NCI-H82 treated with DMSO at 0.1 percent for 48 hours (cell line): ENCODE data around the gene ELL.
"Not testable (repeated sequence)": the region's sequence is repeated elsewhere in the genome, so short reads cannot be mapped to it uniquely, and the experiment has no call there.

Source experiments
- DNase-seq: peaks from one replicate; lab custom pipeline; 2025; ENCODE audit not compliant: unreplicated experiment; lab: John Stamatoyannopoulos, UW

The ELL gene

DNA sequence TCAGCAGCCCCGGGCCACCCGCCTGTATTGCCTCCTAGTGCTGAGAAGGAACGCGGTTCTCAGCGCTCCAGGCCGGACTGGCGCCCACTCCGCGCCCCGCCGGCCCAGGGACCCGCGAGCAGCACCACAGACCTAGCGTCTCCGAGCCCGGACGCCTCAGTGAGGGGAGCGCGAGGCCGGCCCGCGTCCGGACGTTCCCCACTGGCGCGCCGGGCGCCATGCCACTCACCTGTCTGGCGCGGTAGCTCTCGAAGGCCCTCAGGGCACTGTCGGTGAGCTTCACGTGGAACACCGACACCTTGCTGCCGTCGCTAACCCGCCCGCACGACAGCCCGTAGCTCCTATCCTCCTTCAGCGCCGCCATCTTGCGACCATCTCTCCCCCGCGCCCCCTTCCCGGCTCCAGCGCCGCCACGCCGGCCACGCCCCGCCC lies at the start of gene ELL:
Gene ELL (minus strand): TSS at position 379 of the 432 bp plus-strand sequence. CDS start 15 bp downstream, at position 364.
- DNase-seq = no peak

DNA sequence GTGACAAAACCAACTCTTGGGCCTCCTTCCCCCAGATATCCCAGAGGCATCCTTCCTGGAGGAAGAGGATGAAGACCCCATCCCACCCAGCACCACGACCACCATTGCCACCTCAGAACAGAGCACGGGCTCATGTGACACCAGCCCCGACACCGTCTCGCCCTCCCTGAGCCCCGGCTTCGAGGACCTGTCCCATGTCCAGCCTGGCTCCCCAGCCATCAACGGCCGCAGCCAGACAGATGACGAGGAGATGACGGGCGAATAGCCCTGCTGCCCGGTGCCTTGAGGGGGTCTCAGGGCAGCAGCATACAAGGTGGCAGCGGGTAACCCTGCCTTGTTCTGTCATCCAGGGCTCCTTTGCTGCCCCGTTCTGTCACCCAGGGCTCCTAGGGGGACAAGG lies 46.5 kb upstream of the ELL start:
- no peak for DNase-seq

DNA sequence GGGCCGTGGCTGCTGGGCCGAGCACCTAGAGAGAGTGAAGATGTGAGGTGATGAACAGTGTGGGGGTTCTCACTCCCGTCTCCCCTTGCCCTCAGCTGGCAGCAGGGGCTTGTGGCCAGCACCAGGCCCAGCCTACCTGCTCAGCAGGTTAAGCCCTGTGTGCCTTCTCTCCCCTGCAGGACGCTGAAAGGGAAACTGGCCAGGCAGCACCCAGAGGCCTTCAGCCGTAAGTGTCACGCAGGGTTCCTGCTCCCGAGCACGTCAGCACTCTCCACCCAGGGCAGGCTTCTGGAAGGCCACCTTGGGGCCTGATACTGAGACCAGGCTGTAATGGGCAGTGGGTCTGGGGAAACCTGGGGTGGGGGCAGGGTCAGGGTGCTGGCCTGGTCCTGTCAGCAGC lies 45.1 kb upstream of the ELL start:
- no peak for DNase-seq

DNA sequence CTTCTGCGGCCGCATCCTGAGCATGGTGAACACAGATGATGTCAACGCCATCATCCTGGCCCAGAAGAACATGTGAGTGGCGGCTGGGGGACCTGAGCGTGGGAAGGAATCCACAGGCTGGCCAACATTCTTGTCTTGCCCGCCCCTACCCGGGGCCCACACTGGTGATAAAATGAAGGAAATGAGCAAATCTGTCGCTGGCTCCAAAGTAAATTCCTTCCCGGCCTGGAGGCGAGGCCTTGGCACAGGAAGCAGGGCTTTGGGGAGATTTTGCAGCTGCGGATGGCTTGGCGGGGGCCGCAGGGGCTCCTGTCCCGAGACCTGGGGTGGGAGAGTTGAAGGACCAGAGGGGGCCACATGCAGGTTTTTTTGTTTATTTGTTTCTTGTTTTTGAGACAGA lies 40.2 kb upstream of the ELL start:
- no peak for DNase-seq

DNA sequence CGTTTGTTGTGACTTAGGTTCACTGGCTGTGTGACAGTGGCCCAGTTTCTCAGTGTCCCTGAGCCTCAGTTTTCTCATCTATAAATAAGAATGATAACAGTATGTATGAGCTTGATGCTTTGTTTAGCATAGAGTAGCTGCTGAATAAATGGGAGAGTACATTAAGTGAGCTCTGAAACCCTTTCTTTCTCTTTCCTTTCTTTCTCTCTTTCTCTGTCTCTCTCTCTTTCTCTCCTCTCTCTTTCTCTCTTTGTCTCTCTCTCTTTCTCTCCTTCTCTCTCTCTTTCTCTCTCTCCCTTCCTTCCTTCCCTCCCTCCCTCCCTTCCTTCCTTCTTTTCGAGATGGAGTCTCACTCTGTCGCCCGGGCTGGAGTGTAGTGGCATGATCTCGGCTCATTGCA lies 37.8 kb upstream of the ELL start:
- DNase-seq = no peak

DNA sequence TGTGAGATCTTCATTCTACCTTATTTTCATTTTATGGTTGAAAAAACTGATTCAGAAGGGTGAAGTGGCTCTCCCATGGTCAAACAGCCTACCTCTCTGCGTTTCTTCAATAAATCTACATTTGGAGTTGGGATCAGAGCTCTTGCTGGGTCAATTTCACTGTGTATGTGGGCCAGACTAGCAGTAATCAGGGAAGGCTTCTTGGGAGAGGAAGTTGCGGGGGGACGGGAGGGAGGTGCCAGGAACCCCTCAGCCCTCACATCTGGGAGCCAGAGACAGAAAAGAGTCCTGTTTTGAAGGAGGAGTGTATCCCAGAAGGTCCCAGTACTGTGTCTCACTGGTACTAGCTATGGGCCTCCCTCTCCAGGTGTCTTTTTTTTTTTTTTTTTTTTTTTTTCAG lies 36.7 kb upstream of the ELL start:
- DNase-seq = no peak

DNA sequence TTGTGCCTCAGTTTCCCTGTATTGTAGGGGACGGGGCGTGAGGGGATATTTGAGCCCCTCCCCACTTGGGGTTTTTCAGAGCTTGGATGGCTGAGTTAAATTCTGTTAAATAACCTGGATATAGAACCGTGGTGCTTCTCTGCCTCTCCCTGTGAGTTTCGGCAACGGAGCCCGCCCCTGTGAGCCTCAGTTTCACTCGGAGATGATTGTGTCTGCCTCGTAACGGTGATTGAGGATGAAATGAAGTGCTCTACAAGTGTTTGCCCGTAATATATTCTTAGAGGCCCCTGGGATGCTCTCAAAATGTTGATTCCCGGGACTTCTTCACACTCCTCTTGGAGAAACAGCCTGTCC lies 36.3 kb upstream of the ELL start:
- DNase-seq = no peak

DNA sequence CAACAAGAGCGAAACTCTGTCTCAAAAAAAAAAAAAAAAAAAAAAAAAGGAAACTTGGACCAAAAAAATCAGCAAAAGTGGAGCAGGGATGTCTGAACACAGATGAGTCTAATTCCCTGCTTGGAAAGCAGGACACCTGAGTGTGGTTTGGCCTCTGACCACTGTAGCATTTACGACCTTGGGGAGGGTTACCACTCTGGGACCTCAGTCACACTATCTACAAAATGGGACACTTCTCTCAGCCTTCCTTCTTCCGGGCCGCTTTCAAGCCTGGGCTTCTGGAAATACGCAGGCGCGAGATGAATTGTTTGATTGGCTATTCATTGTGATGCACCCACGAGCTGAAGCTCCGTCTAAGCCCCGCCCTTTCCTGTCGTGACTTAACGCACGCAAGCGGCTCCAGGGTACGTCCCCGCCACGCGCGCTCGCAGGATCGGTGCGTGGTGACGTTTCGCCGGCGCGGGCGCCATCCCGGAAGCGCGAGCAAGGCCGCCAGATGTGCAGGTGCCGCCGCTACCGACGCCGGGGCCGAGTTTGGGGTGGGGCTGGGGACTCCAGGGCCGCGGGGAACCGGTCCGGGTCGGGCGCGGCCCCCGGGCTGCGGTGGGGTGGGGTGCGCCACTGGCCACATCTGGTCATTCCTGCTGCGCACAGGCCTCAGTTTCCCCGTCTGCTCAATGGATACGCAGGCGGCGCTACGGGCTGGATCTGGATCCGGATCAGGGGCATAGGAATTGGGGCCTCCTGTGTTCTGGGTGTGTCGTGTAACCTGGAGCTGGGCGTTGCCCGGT lies 35.7 kb upstream of the ELL start, which contains the start of gene KXD1:
Gene KXD1 (plus strand): TSS at position 460 of the 791 bp plus-strand sequence. CDS start 4,187 bp downstream, outside the sequence.
- peak; percentile 99 for DNase-seq

DNA sequence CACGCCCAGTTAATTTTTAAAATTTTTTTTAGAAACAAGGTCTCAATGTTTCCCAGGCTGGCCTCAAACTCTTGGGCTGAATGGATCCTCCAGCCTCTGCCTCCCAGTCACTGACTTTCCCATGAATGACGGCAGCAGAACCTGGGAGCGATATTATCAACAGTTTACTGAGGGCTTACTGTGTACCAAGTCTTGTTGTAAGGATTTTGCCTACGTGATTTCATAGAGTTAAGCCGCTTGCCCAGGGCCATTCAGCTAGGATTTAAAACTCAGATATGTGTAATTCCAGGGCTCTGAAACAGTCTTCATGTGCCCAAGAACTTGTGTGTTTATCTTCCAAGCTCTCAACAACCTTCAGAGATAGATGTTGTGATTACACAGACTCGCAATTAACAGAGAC lies 29.8 kb upstream of the ELL start:
- peak; percentile 68 for DNase-seq

DNA sequence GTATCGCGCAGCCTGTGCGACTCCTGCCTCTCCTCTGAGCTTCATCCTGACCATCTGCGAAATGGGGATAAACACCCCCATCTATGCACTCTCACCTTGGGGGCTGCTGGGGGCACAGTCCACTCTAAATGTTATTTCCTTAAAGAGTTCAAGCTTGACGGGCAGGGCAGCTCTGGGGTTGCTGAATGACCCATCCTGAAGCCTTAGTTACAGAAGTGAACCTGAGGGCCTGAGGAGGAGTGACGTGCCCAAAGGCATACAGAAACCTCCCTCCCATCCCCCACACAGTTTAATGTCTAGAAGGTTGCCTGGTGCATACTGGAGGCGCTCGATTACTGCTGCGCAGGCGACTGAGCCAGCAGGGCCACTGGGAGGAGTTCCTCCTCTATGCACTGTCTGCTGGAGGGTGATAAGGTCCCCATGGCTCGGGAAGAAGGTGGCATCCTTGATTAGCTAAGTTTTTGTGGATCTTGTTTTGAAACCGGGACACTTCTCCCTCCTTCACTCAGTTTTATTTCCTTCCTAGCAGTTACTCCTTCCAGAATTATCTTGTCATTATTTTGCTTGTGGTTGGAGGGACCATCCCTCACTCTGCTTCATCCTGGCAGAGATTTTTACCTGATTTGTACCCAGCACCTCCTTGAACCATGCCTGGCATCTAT lies 22.1 kb upstream of the ELL start:
- peak; percentile 44 for DNase-seq

DNA sequence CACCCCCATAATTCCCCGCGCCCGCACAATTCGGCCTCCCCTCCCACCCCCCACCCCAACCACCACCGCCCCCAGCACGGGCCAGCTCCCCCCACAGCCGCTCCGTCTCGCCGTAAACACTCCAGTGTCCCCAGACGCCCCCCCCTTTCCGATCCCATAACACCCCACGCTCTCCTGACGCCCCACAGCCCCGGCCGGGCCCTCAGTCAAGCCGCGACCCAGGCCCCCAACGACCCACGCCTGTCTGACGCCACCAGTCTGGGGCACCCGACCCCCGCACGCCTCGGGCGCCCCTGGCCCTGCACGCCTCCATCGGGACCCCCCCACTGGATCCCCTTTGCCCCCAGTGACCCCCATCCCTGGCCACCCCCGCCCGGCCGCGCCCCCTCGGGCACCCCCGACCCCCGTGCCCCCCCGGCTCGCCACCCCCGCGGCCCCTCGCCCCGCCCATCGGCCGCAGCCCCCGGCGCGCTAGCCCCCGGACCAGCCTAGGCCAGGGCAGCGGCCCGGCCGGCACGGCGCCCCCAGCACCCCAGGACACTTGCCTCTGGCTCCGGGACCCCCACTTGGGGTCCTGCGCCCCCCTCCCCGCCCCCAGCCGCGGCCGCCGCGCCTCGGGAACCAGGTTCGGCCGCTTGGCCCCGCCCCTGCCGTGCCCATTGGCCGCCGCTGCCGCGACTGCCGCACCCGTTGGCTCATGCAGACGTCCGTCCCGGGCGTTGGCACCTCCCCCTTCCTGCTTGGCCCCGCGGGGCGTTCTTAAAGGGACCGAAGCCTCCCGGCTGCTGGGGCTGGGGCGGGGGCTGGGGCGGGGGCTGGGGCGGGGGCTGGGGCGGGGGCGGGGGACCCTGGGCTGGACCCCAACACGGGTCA lies 21.3 kb upstream of the ELL start, which contains the start of gene FKBP8:
Gene FKBP8 (minus strand): TSS at position 633 of the 873 bp plus-strand sequence. CDS start 1,603 bp downstream, outside the sequence.
- DNase-seq = peak; percentile 77

DNA sequence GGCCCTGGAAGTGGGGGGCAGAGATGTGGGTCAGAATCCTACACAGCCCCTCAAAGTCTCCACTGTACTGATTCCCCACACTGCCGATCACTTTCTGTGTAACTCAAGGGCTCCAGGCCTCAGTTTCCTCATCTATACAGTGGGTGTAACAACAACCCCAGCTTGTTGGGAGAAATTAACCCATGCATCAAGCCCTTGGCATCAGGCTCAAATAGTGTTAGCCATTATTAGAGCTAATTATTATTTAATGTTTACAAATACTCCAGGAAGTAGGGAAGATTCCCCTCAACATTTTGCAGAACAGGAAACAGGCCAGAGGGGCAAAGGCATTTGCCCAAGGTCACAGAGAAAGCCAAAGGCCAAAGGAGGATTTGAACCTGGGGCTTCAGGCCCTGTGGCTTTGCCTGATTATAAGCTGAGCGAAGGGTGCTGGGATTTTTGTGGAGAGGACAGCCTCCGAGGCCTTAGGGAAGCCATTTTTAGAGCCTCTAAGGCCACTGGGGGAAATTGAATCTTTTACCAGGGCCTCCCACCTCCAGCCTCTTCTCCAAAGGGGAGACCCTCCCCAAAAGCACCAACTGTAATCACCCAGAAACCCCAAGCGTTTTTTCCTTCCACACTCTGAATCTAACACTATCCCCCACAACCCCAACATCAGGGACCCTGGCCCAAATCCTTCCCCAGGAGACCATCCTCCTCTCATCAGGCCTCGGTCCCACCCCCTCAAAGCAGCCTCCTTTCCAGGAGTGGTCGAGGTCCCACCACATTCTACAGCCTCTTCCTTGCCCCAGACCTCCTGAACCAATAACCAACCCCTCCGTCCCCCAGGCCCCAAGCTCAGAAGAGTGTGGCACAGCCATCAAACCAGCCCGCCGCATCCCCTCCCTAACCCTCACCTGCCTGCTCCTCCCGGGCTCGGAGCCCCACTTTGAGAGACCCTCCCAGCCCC lies 20.4 kb upstream of the ELL start:
- no peak for DNase-seq

DNA sequence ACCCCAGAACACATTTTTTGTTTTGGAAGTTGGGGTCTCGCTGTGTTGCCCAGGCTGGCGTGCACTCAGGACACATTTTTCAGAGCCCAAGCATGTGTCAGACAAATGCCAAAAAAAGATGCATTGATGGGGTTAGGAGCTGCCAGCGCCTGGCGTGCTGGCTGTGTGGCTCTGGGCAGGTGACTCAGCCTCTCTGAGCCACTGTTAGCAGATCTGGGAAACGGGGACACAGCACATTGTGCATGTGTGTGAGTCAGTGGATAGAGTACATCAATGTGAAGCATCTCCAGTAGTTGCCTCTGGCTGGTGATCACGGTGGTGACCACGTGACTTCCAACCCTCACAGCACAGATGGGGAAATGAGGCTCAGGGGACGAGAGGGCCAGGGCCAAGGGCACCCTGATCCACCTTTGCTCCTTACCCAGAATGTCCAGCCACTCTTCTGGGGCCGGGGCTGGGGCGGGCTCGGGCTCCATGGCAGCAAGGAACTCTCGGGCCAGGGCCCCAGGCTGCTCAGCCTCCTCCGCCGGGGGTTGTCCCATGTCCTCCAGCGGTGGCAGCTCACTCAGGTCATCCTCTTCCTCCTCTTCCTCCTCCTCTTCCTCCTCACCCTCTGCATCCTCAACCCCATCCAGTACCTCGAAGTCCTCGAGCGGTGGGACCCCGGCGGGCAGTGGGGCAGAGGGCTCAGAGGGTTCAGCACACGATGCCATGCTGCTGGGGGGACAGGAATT lies 19.6 kb upstream of the ELL start:
- no peak for DNase-seq

DNA sequence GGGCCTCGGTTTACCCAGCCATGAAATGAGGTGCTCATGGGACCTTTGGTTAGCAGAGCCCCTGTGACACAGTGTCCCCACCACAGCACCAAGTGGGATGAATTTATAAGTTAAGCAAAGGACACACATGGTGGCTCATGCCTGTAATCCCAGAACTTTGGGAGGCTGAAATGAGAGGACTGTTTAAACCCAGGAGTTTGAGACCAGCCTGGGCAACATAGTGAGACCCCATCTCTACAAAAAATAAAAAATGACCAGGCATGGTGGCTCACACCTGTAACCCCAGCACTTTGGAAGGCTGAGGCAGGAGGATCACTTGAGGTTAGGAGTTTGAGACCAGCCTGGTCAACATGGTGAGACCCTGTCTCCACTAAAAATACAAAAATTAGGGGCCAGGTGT lies 18.3 kb upstream of the ELL start:
- DNase-seq = not testable (repeated sequence)

DNA sequence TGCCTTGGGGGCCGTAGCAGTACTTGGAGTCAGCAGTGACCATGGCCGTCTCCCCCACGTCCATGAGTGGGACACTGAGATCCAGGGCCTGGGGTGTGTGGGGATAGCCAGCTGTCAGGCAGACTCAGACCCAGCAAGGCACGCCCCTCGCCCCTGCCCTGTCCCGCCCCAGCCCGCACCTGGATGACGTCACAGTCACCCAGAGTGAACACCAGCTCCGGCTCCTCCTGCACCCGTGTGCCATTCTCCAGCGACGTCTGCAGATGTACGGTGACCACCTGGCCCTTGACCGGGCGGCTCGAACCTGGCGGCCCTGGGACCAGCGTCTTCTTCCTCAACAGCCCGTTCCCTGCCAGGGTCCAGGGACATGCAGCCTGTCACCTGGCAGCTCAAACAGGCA lies 17.5 kb upstream of the ELL start:
- DNase-seq = no peak

DNA sequence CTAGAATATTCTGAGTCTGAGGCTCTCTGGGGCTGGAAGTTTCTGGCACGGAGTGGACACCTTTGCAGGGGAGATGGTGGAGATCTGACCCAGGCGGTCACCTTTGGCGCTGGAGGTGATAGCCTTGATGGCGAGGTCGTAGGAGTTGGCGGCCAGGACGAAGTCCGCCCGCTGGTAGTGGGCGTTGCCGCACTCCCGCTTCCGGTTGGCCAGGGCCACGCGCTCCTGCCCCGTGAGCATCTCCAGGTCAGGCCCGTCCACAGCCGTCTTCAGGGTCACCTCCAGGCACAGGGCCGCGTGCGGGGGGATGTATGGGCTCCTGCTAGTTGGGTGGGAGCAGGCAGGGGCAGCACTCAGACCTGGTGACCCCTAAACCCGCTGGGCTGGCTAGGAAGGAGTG lies 16.2 kb upstream of the ELL start:
- DNase-seq = no peak

DNA sequence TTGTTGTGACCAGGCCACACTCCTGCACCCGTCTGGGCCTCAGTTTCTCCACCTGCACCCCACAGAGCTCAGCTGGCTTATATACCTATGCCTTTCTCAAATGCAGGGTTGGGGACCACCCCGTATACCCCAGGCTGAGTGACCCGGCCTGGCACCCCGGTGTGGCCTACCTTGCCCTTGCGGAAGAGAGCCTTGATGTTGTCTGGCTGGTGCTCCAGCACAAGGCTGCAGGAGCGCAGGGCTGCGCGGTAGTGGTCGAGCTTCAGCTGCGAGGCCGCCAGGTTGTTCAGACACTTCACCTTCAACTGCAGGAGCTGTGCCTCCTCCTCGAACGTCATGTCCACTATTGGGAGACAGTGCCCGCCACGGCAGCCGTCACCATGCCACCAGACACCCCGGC lies 15.6 kb upstream of the ELL start:
- no peak for DNase-seq

DNA sequence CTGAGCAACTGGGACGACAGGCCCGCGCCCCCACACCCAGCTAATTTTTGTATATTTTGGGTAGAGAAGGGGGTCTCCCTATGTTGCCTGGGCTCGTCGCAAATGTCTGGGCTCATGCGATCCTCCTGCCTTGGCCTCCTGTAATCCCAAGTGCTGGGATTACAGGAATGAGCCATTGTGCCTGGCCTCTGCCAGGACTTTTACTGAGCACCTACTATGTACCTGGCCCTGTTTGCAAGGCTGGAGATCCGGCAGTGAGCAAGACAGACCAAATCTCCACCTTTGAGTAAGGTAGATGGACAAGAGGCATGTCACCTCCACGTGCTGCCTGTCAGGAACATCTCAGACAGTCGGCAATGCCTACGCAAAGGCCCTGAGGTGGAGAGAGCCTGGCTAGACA lies 14.6 kb upstream of the ELL start:
- DNase-seq = no peak

DNA sequence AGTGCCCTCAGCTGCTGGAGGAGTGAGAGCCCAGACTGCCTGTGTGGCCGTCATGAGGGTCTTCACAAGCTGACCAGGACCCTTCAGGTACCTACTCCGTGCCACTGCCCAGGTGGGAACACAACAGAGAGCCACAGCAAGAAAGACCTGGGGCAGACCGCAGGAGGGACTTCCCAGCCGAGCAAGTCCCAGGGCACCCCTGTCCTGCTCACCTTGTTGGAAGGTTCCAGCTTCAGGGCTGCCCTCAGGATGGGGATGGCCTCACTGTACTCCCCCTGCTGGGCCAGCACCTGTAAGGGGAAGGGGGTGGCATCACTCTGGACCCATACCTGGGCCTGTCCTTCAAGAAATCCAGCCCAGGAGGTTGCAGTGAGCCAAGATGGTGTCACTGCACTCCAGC lies 11.2 kb upstream of the ELL start:
- no peak for DNase-seq
